ENCODE data around the gene GALNT8.

Gene GALNT8

GRCh38 chr12:4787965-4788364 is 67.8 kb downstream of the GALNT8 start:
- no peak for TF ChIP-seq EZH2phosphoT487 (IDR thresholded peaks at IDR 0.05; ENCODE audit: low read depth)
- TF ChIP-seq CTCF (IDR thresholded peaks at IDR 0.05; ENCODE audit: low read depth, low read length) = no peak
- Histone ChIP-seq H3K4me3 (ENCODE audit: low read length) (no peak overlapping the region), H3K27ac (ENCODE audit: low read length) (no peak overlapping the region), H3K9me3 (ENCODE audit: insufficient read depth, low read length) (no peaks in the 10 kb centered on the region), H3K79me2 (ENCODE audit: low read length) (no peaks in the 10 kb centered on the region), H3K4me2 (ENCODE audit: low read length) (no peak overlapping the region), H3K9ac (ENCODE audit: low read length) (no peak overlapping the region), H3K36me3 (replicated peaks; ENCODE audit: low read depth, low read length) (no peaks in the 10 kb centered on the region), H4K20me1 (ENCODE audit: insufficient read depth, low read length) (no peaks in the 10 kb centered on the region), H3K27me3 (ENCODE audit: low read depth, low read length) (peaks cover 14% of the 10 kb centered on the region; the same call in 1 of the 2 replicates), H3K4me1 (ENCODE audit: low read length) (no peaks in the 10 kb centered on the region), H2AFZ (ENCODE audit: low read depth, low read length) (no peak overlapping the region)

GRCh38 chr12:4789776-4790175 is 69.6 kb downstream of the GALNT8 start:
- no peak overlapping the region for H3K9ac ChIP-seq (ENCODE audit: low read length)
- no peak overlapping the region for H3K4me2 ChIP-seq (ENCODE audit: low read length)
- H2AFZ ChIP-seq (ENCODE audit: low read depth, low read length) = no peak overlapping the region
- H3K27ac ChIP-seq (ENCODE audit: low read length) = no peak overlapping the region
- no peak for TF ChIP-seq EZH2phosphoT487 (IDR thresholded peaks at IDR 0.05; ENCODE audit: low read depth)
- TF ChIP-seq CTCF (IDR thresholded peaks at IDR 0.05; ENCODE audit: low read depth, low read length) = no peak
- peaks cover 14% of the 10 kb centered on the region; the same call in 1 of the 2 replicates for H3K27me3 ChIP-seq (ENCODE audit: low read depth, low read length)
- H4K20me1 ChIP-seq (ENCODE audit: insufficient read depth, low read length) = no peaks in the 10 kb centered on the region
- no peaks in the 10 kb centered on the region for H3K79me2 ChIP-seq (ENCODE audit: low read length)
- no peaks in the 10 kb centered on the region for H3K9me3 ChIP-seq (ENCODE audit: insufficient read depth, low read length)
- no peaks in the 10 kb centered on the region for H3K4me1 ChIP-seq (ENCODE audit: low read length)
- no peak overlapping the region for H3K4me3 ChIP-seq (ENCODE audit: low read length)
- no peaks in the 10 kb centered on the region for H3K36me3 ChIP-seq (replicated peaks; ENCODE audit: low read depth, low read length)

GRCh38 chr12:4791497-4791896 is 71.3 kb downstream of the GALNT8 start:
- Histone ChIP-seq H3K4me3 (ENCODE audit: low read length) (no peak overlapping the region), H3K27ac (ENCODE audit: low read length) (no peak overlapping the region), H3K27me3 (ENCODE audit: low read depth, low read length) (peaks cover 6% of the 10 kb centered on the region), H3K36me3 (replicated peaks; ENCODE audit: low read depth, low read length) (no peaks in the 10 kb centered on the region), H3K9me3 (ENCODE audit: insufficient read depth, low read length) (no peaks in the 10 kb centered on the region), H3K4me2 (ENCODE audit: low read length) (no peak overlapping the region), H3K79me2 (ENCODE audit: low read length) (no peaks in the 10 kb centered on the region), H2AFZ (ENCODE audit: low read depth, low read length) (no peak overlapping the region), H3K4me1 (ENCODE audit: low read length) (no peaks in the 10 kb centered on the region), H3K9ac (ENCODE audit: low read length) (no peak overlapping the region), H4K20me1 (ENCODE audit: insufficient read depth, low read length) (no peaks in the 10 kb centered on the region)
- no peak for TF ChIP-seq CTCF (IDR thresholded peaks at IDR 0.05; ENCODE audit: low read depth, low read length)
- TF ChIP-seq EZH2phosphoT487 (IDR thresholded peaks at IDR 0.05; ENCODE audit: low read depth) = no peak

GRCh38 chr12:4794491-4794890 is 74.3 kb downstream of the GALNT8 start:
- no peaks in the 10 kb centered on the region for H3K36me3 ChIP-seq (replicated peaks; ENCODE audit: low read depth, low read length)
- no peaks in the 10 kb centered on the region for H3K79me2 ChIP-seq (ENCODE audit: low read length)
- H3K4me3 ChIP-seq (ENCODE audit: low read length) = no peak overlapping the region
- H3K27me3 ChIP-seq (ENCODE audit: low read depth, low read length) = peaks cover 36% of the 10 kb centered on the region
- no peak overlapping the region for H2AFZ ChIP-seq (ENCODE audit: low read depth, low read length)
- H3K4me2 ChIP-seq (ENCODE audit: low read length) = no peak overlapping the region
- H4K20me1 ChIP-seq (ENCODE audit: insufficient read depth, low read length) = no peaks in the 10 kb centered on the region
- H3K9ac ChIP-seq (ENCODE audit: low read length) = no peak overlapping the region
- no peaks in the 10 kb centered on the region for H3K9me3 ChIP-seq (ENCODE audit: insufficient read depth, low read length)
- no peak overlapping the region for H3K27ac ChIP-seq (ENCODE audit: low read length)
- TF ChIP-seq EZH2phosphoT487 (IDR thresholded peaks at IDR 0.05; ENCODE audit: low read depth) (no peak), CTCF (IDR thresholded peaks at IDR 0.05; ENCODE audit: low read depth, low read length) (no peak)
- H3K4me1 ChIP-seq (ENCODE audit: low read length) = no peaks in the 10 kb centered on the region

Measured in OCI-LY3 (cell line).